HG02973 (cell line): ENCODE results near the gene COQ10B.
"Not testable (repeated sequence)": the region's sequence is repeated elsewhere in the genome, so short reads cannot be mapped to it uniquely, and the experiment has no call there.

Experiments
- ATAC-seq: cut with Tn5 transposase; IDR thresholded peaks from one replicate; pipeline ENCODE4 v1.9.1; 2021; ENCODE audit warnings: moderate library complexity; ENCODE audit not compliant: unreplicated experiment

COQ10B gene

DNA sequence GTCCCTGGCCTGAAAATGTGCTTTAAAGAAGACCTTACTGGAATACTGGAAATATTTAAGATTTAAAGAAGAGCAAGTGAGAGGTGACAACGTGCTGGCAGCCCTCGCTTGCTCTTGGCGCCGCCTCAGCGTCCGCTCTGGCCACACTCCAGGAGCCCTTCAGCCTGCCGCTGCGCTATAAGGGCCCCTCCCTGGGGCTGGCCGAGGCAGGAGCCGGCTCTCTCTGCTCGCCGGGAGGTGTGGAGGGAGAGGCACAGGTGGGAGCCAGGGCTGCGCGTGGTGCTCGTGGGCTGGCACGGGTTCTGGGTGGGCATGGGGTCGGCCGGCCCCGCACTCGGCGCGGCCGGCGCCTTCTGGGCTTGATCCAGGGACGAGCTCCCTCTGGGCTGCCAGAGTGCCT is 2.9 kb upstream of the COQ10B start:
- no peak for ATAC-seq

DNA sequence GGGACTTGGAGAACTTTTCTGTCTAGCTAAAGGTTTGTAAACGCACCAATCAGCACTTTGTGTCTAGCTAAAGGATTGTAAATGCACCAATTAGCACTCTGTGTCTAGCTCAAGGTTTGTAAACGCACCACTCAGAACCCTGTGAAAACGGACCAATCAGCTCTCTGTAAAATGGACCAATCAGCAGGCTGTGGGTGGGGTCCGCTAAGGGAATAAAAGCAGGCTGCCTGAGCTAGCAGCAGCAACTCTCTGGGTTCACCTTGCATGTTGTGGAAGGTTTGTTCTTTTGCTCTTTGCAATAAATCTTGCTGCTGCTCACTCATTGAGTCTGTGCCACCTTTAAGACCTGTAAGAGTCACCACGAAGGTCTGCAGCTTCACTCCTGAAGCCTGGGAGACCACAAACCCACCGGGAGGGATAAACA is 2.4 kb upstream of the COQ10B start:
- ATAC-seq: not testable (repeated sequence)

GRCh38 chr2:197452754-197453122 is 614 bp upstream of the COQ10B start:
- ATAC-seq: no peak

DNA sequence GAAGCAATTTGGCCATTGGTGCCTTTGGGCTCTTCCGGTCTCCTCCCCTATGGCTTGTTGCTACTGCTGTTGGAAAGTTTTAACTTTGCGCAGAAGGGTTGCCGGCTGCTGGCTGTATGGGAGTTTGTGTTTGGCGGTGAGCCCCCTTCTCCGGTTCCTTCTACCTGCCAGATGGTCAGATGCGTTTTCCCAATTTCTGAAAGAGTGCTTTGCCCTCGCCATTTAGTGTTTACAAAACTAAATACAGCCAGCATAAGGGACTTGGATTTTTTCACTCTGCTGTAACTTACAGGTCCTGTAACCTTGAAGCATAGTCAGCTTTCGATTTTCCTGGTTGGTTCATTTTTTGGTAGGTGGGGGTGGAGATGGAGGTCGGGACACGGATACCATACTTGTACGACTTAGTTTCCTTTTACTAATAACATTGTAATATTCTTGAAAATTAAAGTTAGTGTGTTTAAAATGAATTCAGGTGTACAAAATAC is 604 bp downstream of the COQ10B start:
- peak; percentile 33 for ATAC-seq

DNA sequence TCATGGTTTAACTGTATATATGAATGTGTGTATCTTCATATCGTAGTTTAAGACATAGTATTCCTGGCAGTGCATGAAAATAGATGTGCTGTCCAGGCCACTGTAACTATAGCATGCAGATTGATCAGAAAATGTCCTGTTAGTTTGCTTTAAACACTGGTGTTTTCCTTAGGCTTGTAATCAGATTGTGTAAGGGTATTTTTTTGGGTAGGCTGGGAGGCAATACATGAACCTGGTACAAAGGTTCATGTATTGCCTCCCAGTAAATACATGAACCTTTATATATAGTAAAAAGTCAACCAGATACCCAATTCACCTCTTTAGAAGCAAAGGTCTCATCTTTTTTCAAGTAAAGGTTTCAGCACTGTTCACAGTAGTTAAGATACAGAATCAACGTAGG is 1.6 kb downstream of the COQ10B start:
- ATAC-seq: no peak

GRCh38 chr2:197455428-197455827 is 2.1 kb downstream of the COQ10B start:
- ATAC-seq: no peak

DNA sequence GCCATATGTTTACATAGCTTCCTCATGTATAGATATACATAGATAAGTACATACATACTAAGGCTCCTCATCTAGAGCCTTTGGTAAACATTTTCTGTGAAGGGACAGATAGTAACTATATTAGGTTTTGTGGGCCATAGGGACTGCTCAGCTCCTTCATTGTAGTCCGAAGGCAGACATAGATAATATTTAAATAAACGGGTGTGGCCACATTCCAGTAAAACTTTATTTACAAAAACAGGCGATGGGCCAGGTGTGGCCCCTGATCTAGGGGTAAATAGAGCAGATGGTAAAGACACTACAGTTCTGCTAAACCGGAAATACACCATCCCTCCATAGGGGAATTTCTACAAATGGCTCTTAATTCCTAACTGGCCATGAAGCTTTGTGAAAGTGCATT is 7.3 kb downstream of the COQ10B start:
- ATAC-seq: no peak

GRCh38 chr2:197461057-197461456 is 7.7 kb downstream of the COQ10B start:
- ATAC-seq: no peak

GRCh38 chr2:197464175-197464574 is 10.8 kb downstream of the COQ10B start:
- ATAC-seq: no peak

- no peak for ATAC-seq
These were observed 18.8 kb downstream of the COQ10B start for GRCh38 chr2:197472166-197472565.

DNA sequence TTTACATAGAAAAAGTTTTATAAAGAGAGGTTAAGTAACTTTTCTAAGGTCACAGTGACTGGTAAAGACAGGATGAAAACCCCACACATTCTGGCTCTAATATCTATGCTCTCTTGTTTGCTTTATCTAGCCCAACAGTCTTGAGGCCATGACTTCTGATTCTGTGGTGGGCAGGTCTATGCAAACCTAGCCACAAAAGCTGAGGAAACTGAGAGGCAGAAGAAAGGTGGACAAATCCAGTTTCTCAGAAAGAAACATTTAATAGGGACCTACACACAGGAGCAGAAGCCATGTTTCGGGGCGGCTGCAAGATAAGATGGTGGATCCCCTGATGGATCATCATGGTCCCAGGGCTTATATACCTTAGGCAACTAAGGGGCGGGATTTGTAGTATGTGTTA is 24.4 kb downstream of the COQ10B start:
- ATAC-seq: no peak

DNA sequence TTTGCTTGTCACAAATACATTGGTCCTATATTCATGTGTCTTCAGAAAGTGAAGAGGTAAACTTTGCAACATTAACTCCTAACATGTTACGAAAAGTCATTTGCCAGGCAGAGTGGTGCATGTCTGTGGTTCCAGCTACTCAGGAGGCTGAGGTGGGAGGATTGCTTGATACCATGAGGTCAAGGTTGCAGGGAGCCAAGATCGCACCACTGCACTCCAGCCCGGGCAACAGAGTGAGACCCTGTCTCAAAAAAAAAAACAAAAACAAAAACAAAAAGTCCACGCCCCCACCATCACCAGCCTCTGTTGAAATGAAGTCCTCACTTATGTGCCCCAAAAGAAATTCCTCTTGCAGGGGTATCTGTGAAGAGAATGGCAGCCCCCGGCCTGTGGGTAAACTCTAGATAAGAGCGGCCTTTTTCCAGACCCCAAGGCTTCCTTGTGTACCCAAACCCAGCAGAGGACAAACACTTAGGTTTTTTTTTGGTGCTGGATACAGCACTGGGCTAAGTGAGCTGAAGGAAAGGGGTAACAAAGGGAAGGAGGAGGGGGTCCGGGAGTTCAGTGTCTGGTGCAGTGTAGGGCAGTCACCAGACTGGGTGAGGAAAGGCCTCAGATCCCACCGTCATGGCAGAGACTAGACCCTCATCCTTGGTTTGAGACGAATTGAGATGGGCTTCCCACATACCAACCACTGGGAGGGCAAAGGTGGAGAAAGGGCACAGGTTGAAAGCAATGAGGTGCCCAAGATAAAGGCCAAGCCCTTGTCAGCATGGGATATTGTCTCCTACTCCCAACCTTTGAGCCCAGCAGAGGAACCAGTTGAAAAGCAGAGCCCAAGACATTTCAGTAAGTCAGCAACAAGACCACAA is 27.0 kb downstream of the COQ10B start:
- ATAC-seq: no peak

GRCh38 chr2:197484248-197484647 is 30.9 kb downstream of the COQ10B start:
- not testable (repeated sequence) for ATAC-seq

DNA sequence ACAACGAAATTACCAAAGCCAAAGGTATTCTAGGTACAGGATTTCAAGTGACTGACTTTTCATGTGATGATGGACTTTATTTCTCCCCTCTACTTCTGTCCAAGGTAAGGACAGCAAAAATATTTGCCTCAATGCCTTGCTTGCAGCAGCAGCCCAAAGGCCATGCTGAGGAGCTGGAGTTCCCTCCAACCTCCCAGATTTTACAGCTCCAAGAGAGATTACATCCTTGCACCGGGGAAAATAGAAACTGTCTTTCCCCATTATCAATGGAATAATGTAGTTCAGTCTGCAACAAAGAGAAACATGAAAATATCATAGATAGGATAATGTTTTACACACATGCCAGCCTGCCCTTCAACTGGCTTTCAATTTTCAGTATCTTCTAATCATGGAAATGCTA is 32.8 kb downstream of the COQ10B start:
- no peak for ATAC-seq

DNA sequence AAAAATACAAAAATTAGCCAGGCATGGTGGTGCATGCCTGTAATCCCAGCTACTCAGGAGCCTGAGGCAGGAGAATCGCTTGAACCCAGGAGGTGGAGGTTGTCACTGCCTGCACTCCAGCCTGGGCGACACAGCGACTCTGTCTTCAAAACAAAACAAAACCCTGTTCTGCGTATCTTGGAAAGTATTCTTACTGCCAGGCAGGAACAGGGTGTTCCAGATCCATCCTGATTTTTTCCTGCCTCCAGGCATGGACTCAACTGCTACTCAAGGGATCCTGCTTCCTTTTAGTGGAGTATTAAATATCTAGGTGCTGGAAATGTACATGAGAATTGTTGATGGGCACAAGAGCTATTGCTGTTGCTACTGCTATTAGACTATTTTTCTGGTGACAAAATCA is 34.0 kb downstream of the COQ10B start:
- ATAC-seq: no peak

- ATAC-seq: no peak
These were observed 42.2 kb downstream of the COQ10B start for GRCh38 chr2:197495433-197496134.

DNA sequence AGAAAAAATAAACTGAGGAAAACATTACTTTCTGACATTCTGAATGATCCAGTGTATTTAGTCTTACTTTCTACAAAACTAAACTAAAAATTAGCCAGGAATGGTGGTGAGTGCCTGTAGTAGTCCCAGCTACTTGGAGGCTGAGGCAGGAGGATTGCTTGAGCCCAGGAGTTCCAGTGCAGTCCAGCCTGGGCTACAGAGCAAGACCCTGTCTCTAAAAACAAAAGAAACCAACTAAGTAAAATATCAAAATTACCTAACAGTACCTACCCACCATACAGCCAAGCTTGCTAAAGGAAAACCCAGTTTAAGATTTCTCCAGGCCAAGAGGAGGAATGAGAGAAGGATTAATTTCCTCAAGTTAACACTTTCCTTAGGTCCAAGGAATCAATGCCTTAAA is 43.3 kb downstream of the COQ10B start:
- no peak for ATAC-seq

DNA sequence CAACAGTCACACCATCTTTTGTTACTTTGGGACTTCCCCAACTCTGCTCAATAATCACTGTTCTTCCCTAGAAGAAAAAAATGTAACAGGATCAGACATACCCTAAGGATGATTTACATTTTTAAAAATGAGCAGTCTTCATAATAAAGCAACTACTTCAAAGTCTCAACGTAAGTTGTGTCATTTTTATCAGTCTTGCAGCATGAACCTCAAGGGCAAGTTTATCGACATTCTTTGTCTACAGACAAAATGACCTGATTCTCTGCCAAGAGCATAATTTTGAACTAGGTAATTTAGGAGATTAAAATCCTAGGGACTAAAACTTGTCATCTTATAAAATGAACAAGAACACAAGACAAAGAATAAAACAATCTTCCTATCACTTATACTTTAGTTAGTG is 44.0 kb downstream of the COQ10B start:
- no peak for ATAC-seq

DNA sequence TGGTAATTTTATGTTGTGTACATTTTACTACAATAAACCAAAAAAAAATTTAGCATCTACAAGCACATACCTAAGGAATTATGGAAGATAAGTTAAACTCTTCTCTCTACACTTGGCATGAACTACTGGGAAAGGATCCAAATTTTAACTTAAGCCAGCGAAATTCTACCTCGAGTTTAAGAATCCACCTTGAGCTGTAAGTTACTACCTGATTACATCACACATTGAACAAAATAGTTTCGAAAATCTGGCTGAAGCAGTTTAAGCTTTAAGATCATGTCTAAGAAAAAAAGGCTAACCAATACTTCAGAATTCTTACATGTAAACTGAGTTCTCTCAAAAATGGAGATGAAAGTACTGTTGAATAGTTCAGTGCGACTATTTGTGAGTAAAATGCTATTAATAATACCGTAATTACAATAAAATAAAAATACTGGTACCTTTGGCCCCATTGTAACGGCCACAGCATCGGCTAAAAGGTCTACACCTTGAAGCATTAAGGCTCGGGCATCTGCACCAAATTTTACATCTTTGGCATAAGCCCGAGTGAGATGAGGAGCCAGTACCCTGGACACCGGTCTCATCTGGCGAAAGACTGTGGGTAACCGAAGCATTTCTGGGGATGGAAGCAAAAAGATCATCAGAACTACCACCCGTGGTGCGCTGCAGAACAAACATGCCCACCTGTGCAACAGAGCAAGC is 45.0 kb downstream of the COQ10B start:
- ATAC-seq: no peak

- ATAC-seq: peak; percentile 28
These were observed 45.7 kb downstream of the COQ10B start for GRCh38 chr2:197498937-197499593.
